ENCODE measurements around the gene COL23A1. TPM values are rescaled to one million over a fixed set of nuclear protein-coding genes. Genes with fewer than 3 reads are reported as not detected.

The COL23A1 gene
- total and polyA plus RNA-seq, 2 of the 8 experiments (the other 6 are each of a cell fraction or from before 2014, with no cell fraction given) = 3.1 to 4.7 TPM

DNA sequence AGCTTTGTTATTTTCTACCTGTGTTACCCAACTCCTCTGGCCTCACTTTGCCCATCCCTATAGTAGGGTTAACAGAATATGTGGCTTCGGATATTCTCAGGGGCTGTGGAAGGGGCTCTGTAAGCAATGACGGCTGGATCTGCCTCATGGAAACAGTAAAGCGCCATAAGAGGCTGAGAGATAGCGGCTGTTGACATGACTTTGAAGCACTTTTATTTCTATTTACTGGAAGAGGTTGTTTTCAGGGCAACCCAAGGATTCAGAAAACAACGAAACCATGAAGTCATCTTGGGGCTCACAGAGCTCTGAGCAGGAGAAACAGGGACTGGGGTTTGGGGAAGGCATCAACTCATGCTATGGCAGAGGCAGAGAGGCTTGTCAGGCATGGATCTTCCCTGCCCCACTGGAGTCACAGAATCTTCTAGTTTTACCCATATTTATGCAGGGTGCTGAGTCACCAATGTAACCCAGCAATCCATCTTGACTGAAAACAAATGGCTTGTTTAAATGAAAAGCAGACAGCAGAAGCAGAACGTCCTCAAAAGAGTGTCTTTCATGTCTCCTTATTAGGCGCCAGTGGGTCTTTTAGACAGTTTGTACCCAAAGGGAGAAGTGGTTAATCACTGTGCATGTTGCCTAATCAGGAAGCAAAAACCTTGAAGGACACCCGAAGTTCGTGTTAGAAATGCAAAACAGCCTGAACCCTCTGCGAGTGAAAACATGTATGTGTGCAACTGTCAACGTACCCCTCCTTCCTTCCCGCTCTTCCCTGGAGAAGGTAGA is 113.0 kb downstream of the COL23A1 start:
- DNase-seq (ENCODE audit: low read depth in 1 of 2, low spot score in 2 of 2) (no peak), FAIRE-seq (no peak)
- Histone ChIP-seq H3K9me3 (ENCODE audit: insufficient read depth in 2 of 2, low read depth in 1 of 2, low read length in 1 of 2) (peaks cover 0 to 6% of the 10 kb centered on the region in 2 experiments; a peak in 2 of 4 replicates), H3K27me3 (replicated peaks in 1 of 4; ENCODE audit: control insufficient read depth in 3 of 4, extremely low read depth in 1 of 4, insufficient read depth in 3 of 4, low read length in 3 of 4) (no peaks in the 10 kb centered on the region), H3K36me3 (ENCODE audit: control insufficient read depth in 2 of 4, insufficient read depth in 4 of 4, low read length in 3 of 4) (no peaks in the 10 kb centered on the region), H3K56ac (replicated peaks; ENCODE audit: insufficient read length, low read depth, low read length) (no peak overlapping the region), H3K27ac (ENCODE audit: low read depth, low read length) (no peak overlapping the region), H3K79me1 (ENCODE audit: low read depth, low read length) (no peaks in the 10 kb centered on the region), H3K18ac (ENCODE audit: extremely low read depth, low read length) (no peak overlapping the region), H4K5ac (ENCODE audit: insufficient read length, low read depth, low read length) (no peak overlapping the region), H2AFZ (ENCODE audit: low read length) (no peak overlapping the region), H2AK5ac (ENCODE audit: low read depth, low read length) (no peak overlapping the region), H2BK120ac (replicated peaks; ENCODE audit: low read depth, low read length) (no peak overlapping the region), H4K20me1 (replicated peaks in 1 of 2; ENCODE audit: control insufficient read depth in 1 of 2, insufficient read depth in 2 of 2, low read length in 2 of 2) (no peaks in the 10 kb centered on the region), H2BK20ac (ENCODE audit: low read length) (no peak overlapping the region), H3K23ac (ENCODE audit: insufficient read length) (no peak overlapping the region), H3K23me2 (ENCODE audit: low read depth, low read length) (no peaks in the 10 kb centered on the region), H3K14ac (ENCODE audit: insufficient read length) (no peak overlapping the region), H3K79me2 (ENCODE audit: control insufficient read depth in 1 of 2, insufficient read depth in 2 of 2, low read length in 2 of 2) (no peaks in the 10 kb centered on the region), H3K4ac (replicated peaks; ENCODE audit: insufficient read length, low read depth, low read length) (no peak overlapping the region), H3K4me1 (replicated peaks in 1 of 4; ENCODE audit: control insufficient read depth in 3 of 4, insufficient read depth in 4 of 4, low read length in 3 of 4) (no peaks in the 10 kb centered on the region), H3K4me2 (ENCODE audit: insufficient read depth in 1 of 2, low read depth in 2 of 2, low read length in 2 of 2) (no peak overlapping the region), H3K9ac (replicated peaks in 1 of 4; ENCODE audit: extremely low read depth in 1 of 4, low read depth in 3 of 4, low read length in 3 of 4) (no peak overlapping the region), H2BK15ac (ENCODE audit: low read length) (no peak overlapping the region), H4K91ac (replicated peaks; ENCODE audit: insufficient read length, low read length) (no peak overlapping the region), H2BK12ac (ENCODE audit: low read depth, low read length) (no peak overlapping the region), H3K4me3 (ENCODE audit: extremely low read depth in 1 of 4, insufficient read depth in 2 of 4, low read depth in 3 of 4, low read length in 4 of 4) (no peak overlapping the region), H2BK5ac (ENCODE audit: low read depth, low read length) (no peak overlapping the region), H4K8ac (ENCODE audit: extremely low read depth, insufficient read depth, low read length) (no peak overlapping the region)
- ChIA-PET CTCF (ENCODE audit: partially characterized antibody) (no interaction called here), POLR2A (ENCODE audit: partially characterized antibody) (no interaction called here)
- WGBS, 2 experiments (ENCODE audit: extremely low coverage in 1 of 2, insufficient coverage in 1 of 2, insufficient read length in 1 of 2, insufficient replicate concordance in 2 of 2, low coverage in 1 of 2, low lambda C conversion rate in 2 of 2, missing lambda C conversion rate in 1 of 2) = 91% methylated on average over 12 of the region's 12 CpGs; no CpG with 5 or more reads in 1 of the 2 experiments

Measured in H1 (cell line).